Cardiac septum (tissue), 1 donor: ENCODE measurements around the gene PLEKHM3. TPM values are rescaled to one million over a fixed set of nuclear protein-coding genes. Genes with fewer than 3 reads are reported as not detected.
"Not testable (repeated sequence)": the region's sequence is repeated elsewhere in the genome, so short reads cannot be mapped to it uniquely, and the experiment has no call there.

Source experiments
- DNase-seq: peaks from one replicate; pipeline ENCODE4 v3.0.0-alpha.2; 2020; ENCODE audit warnings: low spot score
- intact Hi-C: fragments of 100-400 bp; cut with DNase I; formaldehyde crosslinking; loops from one replicate; pipeline ENCODE4 v1.14.0; 2022
- total RNA-seq: library from RNA; stranded (reverse); fragmentation: NEBNext Ultra II Directional; extraction: Animal tissue kit (Norgen Biotek cat#: 25700); gene quantifications from one replicate; pipeline ENCODE4 v1.2.1, GENCODE V29; 2021
- donor health status: DM: no; HTN: no; CAD: no.

Gene PLEKHM3
- total RNA-seq, 1 donor from 2014 or later = 12.0 TPM

GRCh38 chr2:208039376-208040110 is 14.2 kb upstream of the PLEKHM3 start:
- intact Hi-C loops = loop anchor here (2.0 kb wide), 1 partner anchor 295 kb away; no protein-coding TSS in a partner anchor
- no peak for DNase-seq

- no peak for DNase-seq
- intact Hi-C loops = no loop called here
Observed at GRCh38 chr2:208037564-208038487, 12.5 kb upstream of the PLEKHM3 start.

GRCh38 chr2:208036357-208036756 is 11.0 kb upstream of the PLEKHM3 start:
- DNase-seq = no peak
- intact Hi-C loops = no loop called here

GRCh38 chr2:208034503-208035140 is 9.3 kb upstream of the PLEKHM3 start:
- intact Hi-C loops = loop anchor here (5.0 kb wide), 1 partner anchor 62 kb away; no protein-coding TSS in a partner anchor
- DNase-seq = no peak

- DNase-seq = no peak
- intact Hi-C loops = loop anchor here (5.0 kb wide), 1 partner anchor 62 kb away; no protein-coding TSS in a partner anchor
Observed at GRCh38 chr2:208033701-208034502, 8.6 kb upstream of the PLEKHM3 start.

GRCh38 chr2:208031608-208032019 is 6.3 kb upstream of the PLEKHM3 start:
- intact Hi-C loops = loop anchor here (5.0 kb wide), 1 partner anchor 59 kb away; no protein-coding TSS in a partner anchor
- no peak for DNase-seq

GRCh38 chr2:208025814-208026184 is 472 bp upstream of the PLEKHM3 start:
- no peak for DNase-seq
- intact Hi-C loops = loop anchor here (5.0 kb wide), 1 partner anchor 258 kb away; the partner anchor contains the start of gene FZD5

- DNase-seq = no peak
- intact Hi-C loops = no loop called here
Observed at GRCh38 chr2:208024091-208024490, 1.2 kb downstream of the PLEKHM3 start.

- intact Hi-C loops = no loop called here
- DNase-seq = no peak
Observed at GRCh38 chr2:208020253-208020652, 5.1 kb downstream of the PLEKHM3 start.

GRCh38 chr2:208018124-208018712 is 7.1 kb downstream of the PLEKHM3 start:
- intact Hi-C loops, DNase-seq: not testable (repeated sequence)

GRCh38 chr2:208017721-208018120 is 7.6 kb downstream of the PLEKHM3 start:
- intact Hi-C loops = no loop called here
- DNase-seq = no peak

GRCh38 chr2:208015475-208015874 is 9.9 kb downstream of the PLEKHM3 start:
- no peak for DNase-seq
- intact Hi-C loops = no loop called here

GRCh38 chr2:208013285-208014178 is 11.8 kb downstream of the PLEKHM3 start:
- intact Hi-C loops = no loop called here
- DNase-seq = no peak

- intact Hi-C loops = no loop called here
- DNase-seq = no peak
Observed at GRCh38 chr2:208012449-208012848, 12.9 kb downstream of the PLEKHM3 start.

- intact Hi-C loops = no loop called here
- DNase-seq = no peak
Observed at GRCh38 chr2:208010506-208010905, 14.8 kb downstream of the PLEKHM3 start.

GRCh38 chr2:208006833-208007232 is 18.5 kb downstream of the PLEKHM3 start:
- intact Hi-C loops = no loop called here
- DNase-seq = no peak

GRCh38 chr2:208006337-208006736 is 19.0 kb downstream of the PLEKHM3 start:
- intact Hi-C loops = no loop called here
- DNase-seq = no peak

- no peak for DNase-seq
- intact Hi-C loops = no loop called here
Observed at GRCh38 chr2:208001924-208002323, 23.4 kb downstream of the PLEKHM3 start.
